Measurements from ENCODE around the gene PTCRA.
"Not testable (repeated sequence)": the region's sequence is repeated elsewhere in the genome, so short reads cannot be mapped to it uniquely, and the experiment has no call there.

PTCRA gene, protein sequence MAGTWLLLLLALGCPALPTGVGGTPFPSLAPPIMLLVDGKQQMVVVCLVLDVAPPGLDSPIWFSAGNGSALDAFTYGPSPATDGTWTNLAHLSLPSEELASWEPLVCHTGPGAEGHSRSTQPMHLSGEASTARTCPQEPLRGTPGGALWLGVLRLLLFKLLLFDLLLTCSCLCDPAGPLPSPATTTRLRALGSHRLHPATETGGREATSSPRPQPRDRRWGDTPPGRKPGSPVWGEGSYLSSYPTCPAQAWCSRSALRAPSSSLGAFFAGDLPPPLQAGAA

DNA sequence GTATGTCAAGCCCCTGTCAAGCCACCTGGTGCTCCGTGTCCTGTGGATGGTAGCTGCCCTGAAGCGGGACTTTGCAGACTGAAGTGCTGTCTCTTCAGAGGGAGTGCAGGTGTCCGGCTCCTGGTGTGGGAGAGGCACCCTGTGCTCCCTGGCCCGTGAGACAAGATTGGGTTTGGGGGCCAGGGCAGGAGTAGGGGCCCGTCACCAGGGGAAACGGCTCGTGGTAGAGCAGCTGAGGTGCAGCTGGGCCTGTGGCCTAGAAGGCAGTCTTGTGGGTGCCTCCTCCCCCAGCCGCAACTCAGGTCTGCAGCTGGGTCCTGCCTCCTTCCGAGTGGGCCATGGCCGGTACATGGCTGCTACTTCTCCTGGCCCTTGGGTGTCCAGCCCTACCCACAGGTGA, at the start of gene PTCRA:
Gene PTCRA (plus strand): TSS at position 322 of the 400 bp plus-strand sequence. CDS start 17 bp downstream, at position 339.
- no peak for DNase-seq

DNA sequence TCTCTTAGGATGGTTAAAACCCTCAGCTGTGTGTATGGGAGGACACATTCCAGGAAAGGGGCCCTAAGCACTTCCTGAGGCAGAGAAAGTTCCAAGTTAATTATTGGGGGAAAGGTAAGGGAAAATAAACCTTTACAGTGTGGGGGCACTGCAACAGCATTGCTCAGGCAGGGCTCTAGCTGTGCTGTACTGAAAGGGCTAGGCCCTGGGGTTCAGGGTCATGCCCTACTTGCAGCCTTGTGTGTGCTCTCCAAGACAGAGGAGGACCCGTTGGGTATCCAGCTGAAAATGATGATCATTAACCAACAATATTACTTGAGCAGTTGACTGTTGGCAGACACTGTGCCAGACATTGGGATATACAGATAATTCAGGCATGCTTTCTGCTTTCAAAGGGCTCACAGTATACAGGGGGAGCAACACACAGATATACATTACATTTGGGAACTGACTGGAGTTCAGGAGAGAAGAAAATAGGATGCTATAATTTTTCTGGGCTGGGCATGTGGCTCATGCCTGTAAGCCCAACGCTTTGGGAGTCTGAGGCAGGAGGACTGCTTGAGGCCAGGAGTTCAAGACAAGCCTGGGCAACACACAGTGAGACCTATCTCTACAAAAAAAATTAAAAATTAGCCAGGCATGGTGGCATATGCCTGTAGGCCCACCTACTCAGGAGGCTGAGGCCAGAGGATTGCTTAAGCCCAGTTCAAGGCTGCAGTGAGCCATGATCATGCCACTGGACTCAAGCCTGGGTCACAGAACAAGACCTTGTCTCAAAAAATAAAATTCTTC, 45.5 kb upstream of the PTCRA start:
- DNase-seq = no peak

DNA sequence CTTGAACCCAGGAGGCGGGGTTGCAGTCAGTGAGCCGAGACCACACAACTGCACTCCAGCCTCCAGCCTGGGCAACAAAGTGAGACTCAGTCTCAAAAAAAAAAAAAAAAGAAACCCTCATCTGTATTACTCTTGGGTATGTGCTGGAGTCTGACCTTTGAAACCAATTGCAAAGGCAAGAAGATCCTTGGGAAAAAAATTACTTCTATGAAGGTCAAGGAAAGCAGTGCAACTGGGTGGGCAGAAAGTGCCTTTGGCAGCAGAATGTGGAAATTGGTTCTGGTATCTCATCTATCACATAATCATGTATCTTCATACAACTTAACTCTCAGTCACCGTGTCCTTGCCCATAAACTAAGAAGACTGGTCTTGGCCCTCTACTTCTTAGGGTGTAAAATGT, 44.1 kb upstream of the PTCRA start:
- no peak for DNase-seq

DNA sequence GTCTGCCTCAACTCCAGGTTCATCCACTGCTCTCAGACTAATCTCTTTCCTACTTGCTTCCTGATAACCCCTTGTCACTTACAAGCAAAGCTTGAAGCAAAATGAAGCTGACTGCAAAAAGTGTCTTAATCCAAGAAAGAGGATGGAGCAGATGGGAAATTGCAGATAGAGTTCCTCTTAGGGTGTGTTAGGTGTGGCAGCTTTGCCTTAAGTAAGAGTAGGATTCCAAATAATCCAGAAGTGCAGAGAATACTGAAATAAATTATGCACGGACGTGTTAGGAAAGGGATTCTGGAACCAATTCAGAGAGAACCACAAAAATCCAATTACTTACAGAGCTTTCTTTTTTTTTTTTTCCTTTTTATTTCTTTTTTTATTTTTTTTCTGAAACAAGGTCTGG, 42.5 kb upstream of the PTCRA start:
- DNase-seq = no peak

DNA sequence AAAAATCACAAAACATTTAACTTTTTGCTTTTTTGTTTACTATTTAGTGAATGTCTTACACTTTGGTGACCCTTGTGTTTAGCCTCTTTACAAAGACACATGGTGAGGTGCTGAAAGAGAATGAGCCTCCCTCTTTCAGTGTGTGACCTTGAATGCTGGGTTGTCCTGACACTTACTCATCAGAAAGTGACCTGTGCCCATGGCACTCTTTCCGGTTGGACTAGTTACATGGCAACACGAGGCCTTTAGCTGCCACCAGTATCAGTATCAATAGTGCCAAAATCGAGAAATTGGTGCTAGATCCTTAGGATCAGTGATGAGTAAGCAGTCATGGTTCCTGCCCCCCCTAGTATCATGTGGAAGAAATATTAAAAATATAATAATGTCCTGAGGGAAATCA, 38.2 kb upstream of the PTCRA start:
- DNase-seq = no peak

DNA sequence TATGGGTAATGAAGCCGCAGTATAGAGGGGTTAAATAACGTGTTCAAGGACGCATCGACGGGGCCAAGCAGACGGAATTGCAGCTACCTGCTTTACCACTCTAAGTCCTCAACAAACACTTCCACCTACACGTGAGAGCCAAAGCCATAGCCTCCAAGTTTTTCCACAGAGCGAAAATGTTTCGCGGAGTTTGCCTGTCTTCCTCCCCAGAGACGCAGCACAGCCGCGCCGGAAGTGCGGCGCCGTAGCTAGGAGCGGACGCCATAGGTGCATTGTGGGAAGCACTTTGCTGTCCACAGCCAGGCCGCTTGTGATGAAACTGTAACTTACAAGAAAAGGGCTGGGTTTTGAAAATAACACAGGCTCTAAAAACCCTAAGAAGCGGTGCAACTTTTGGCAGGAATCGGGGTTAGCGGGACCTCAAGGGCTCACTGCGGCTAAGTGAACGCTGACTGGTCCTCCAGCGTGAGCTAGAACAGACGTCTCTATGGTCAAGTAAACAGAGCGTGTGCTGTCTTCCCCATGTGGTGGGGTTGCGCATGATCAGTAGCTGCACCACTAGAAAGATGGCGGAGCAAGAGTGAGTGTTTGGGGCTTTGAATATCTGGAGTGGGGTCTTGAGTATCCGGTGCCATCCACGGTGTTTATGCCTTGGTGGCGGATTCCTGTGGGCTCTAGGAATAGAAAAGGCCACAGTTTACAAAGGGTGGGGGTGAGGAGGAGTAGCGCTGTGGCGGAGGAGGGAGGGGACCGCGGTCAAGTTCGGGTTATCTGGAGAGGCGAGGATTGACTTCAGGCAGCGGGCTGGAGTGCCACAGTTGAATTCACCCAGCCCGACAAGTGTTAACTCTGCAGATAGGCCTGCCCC, 36.2 kb upstream of the PTCRA start, which contains the start of gene RPL7L1:
Gene RPL7L1 (plus strand): TSS at position 245 of the 868 bp plus-strand sequence. CDS start 295 bp downstream, at position 540.
- DNase-seq = peak; percentile 97

DNA sequence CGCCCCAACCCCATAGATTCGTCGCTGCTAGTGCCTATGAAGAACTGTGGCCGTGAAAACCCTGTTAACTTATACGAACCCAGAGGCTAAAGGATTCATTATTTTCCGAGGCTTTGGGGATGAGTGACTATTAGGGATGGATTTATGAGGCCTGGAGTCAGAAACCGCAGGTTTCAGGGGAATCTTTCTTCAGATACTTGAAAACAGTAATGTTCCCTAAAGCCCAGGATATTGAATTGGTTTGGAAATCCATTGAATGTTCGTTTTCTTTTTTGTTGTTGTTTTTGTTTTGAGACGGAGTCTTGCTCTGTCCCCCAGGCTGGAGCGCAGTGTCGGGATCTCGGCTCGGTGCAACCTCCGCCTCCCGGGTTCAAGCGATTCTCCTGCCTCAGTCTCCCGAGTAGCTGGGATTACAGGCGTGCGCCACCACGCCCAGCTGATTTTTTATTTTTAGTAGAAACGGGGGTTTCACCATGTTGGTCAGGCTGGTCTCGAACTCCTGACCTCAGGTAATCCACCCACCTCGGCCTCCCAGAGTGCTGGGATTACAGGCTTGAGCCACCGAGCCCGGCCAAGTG, 35.5 kb upstream of the PTCRA start:
- not testable (repeated sequence) for DNase-seq

DNA sequence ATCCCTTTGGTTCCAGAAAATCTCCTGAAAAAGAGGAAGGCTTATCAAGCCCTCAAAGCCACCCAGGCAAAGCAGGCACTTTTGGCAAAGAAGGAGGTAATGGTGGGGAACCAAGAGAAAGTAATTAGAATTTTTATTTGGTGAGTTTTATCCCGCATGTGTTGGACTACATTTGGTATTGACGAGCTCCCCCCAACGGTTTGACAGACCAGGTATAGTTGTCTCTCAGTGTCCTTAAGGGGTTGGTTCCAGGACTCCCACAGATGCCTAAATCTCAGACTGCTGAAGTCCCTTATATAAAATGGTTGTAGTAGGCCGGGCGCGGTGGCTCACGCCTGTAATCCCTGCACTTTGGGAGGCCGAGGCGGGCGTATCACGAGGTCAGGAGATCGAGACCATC, 35.0 kb upstream of the PTCRA start:
- DNase-seq = not testable (repeated sequence)

DNA sequence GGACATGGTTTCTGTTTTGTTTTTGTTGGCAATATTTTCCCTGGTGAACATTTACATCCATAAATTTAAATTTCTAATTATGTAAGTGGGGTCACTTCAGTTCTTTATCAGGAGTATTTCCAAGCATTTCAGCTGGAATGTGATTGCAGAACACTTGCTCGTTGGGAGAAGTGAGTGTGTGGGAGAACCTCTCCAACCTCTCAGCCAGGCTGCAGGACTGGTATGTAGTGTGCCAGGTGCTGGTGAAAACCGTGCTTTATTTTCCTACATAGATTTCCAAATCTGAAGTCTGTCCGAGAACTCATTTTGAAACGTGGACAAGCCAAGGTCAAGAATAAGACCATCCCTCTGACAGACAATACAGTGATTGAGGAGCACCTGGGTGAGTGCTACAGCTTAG, 30.2 kb upstream of the PTCRA start:
- no peak for DNase-seq

DNA sequence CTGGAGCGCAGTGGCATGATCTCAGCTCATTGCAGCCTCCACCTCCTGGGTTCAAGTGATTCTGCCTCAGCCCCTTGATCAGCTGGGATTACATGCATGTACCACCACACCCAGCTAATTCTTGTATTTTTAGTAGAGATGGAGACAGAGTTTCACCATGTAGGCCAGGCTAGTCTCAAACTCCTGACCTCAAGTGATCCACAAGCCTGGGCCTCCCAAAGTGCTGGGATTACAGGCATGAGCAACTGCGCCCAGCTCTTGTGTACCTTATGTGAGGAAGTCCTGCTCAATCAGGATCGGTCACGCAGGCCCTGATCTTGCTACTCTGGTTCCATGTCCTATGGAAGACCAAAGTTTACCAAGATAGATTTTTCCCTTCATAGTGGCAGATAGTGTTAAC, 27.7 kb upstream of the PTCRA start:
- DNase-seq = not testable (repeated sequence)

DNA sequence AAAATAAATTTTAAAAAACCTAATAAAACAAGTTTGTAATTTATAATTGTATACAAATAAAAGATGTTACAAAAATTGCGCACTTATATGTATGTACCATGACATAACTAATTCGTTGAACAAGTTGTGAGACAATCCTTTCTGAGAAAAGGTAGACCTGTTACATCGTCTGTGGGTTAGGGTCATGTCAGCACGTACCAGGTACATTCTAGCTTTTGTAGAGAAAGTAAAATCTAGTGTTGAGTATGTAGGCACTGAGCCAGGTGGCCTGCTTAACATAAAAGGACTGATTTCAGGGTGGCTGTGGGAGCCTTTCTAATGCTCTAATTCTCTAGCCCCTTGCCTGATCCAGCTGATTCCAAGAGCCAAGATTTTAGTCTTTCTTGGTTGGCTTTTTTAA, 26.0 kb upstream of the PTCRA start:
- DNase-seq = no peak

DNA sequence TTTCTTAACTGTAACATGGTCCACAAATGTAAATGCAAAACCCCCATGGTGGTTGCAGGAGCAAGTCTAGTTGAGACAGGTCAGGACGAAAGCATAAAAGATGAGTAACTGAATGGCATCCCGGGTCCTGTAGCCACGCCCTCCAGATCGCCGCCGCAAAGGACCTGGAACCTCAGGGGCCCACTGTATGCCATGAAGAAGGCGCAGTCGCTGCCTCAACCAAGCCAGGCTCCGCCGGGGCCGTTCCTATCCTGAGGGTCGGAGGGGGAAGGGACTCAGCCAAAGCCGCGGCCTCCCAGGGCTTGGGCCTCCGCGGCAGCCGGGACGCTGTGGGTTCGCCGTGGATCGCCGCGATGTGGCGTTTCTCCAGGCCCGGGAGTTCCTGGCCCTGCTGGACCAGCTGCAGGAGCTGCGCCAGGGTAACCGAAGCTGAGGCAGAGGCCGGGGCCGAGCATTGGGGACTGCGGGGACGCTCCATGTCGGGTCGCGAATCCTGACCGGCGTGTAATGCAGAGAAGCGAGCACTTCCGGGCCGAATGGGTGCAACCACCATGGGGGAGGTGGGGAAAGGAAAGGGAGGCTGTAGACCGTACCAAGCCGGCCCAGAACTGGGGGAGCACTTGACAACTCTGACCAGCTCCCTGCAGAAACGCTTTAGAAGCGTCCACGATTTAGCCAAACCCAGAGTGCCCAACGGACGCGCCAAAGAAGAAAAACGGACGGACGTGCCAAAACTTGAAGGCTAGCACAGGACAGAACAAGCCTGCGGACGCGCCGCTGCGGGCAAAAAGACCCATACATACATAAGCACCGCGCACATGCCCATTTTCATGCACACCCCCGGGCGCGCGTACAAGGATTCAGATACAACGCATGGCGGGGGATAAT, 25.3 kb upstream of the PTCRA start:
- DNase-seq = peak; percentile 72

DNA sequence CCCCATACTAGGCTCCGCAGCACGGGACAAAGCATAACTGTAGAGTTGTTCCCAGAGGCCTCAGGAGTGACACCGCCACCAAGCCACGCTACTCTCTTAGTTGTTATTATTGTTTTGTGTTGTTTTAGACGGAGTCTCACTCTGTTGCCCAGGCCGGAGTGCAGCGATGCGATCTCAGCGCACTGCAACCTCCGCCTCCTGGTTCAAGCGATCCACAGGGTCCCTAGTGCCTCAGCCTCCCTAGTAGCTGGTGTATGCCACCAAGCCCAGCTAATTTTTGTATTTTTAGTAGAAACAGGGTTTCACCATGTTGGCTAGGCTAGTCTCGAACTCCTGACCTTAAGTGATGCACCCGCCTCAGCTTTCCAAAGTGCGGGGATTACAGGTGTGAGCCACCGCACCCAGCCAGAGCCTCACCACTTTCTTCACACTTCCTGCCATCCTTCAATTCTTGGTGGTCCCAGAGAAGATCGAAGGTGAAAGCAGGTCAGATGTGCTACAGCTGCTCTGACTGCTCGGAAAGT, 24.6 kb upstream of the PTCRA start:
- DNase-seq = no peak

DNA sequence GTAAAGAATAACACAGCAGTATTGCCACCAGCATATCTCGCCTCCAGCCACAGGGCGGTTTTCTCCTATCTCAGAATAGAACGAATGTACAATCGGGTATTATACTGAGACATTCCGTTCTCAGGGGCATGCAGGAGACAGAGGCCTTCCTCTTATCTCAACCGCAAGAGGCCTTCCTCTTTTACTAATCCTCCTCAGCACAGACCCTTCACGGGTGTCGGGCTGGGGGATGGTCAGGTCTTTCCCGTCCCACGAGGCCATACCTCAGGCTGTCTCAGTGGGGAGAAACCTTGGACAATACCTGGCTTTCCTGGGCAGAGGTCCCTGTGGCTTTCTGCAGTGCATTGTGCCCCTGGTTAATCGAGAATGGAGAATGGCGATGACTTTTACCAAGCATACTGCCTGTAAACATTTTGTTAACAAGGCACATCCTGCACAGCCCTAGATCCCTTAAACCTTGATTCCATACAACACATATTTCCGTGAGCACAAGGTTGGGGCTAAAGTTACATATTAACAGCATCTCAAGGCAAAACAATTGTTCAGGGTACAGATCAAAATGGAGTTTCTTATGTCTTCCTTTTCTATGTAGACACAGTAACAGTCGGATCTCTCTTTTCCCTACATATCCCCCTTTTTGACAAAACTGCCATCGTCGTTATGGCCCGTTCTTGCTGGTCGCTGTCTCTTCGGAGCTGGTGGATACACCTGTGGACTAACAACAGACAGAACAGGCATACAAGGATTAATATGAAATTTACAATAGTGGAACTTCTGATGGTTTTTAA, 21.6 kb upstream of the PTCRA start:
- DNase-seq = not testable (repeated sequence)

DNA sequence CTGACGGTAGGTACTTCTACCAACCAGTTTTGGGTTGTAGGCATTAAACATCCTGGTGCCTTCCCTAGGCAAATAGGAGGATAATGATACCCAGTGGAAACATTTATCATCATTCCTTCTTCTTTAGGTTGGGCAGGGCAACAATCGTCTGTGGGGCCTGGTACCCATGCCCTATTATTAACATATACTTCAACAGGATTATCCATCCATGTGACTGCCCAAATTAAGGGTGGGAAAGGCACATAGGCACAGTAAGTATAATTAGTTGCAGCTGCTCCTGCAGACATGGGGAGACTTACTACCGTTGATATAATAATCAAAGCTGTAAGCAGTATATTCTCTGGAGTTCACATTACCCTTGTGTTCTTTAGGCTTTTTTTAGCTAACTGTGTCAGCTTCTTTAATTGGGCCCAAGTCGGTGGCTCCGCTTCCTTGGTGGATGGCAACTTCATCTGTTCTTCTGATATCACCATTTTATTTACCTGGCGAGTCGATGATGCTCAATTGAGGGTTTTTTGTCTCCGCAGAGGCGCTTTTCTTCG, 19.6 kb upstream of the PTCRA start:
- peak; percentile 91 for DNase-seq

DNA sequence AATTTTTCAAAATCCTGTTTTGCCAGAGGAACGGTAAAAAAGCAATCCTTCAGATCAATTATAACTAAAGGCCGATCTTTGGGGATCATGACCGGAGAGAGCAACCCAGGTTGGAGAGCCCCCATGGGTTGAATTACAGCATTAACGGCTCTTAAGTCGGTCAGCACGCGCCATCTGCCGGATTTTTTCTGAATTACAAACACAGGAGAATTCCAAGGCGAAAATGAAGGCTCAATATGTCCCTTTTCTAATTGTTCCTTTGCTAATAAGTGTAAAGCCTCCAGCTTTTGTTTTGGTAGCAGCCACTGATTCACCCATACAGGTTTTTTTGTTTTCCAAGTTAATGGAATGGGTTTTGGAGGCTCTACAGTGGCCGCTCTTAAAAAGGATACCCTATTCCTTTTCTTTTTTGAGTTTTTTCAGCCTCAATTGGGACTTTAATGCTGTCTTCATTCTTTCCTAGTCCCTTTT, 16.9 kb upstream of the PTCRA start:
- peak; percentile 57 for DNase-seq

DNA sequence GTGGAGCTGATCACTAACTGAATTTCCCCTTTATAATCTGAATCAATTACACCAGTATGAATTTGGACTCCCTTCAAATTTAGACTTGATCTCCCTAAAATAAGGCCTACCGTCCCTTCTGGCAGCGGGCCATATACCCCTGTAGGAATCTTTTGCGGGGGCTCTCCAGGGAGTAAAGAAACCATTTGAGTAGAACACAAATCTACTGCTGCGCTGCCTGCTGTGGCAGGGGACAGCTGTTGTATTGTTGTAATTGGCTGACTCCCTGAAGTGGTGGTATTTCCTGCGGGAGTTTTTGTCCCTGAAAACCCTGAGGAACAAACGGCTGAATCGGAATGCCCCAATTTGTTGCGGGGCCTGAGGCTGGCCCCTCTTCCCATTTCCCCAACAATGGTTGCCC, 16.0 kb upstream of the PTCRA start:
- DNase-seq = no peak

DNA sequence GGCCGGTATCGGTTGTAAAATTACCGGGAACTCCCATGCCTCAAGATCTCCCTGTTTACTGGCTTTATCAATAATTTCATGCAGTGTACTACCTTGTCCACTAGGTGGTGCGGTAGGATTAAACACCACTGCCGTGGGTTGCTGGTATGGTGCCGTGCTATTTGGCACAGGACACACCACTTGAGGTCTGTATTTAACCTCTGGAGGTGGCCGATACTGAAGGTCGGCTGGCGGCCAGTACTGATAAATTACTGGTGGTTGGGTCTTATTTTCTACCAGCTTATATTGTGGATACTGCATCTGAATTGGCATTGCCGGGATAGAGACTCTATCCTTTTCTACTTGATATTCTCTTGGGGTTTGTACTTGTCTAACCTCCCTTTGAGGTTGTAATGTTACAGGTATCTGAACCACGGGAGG, 14.3 kb upstream of the PTCRA start:
- peak; percentile 86 for DNase-seq

DNA sequence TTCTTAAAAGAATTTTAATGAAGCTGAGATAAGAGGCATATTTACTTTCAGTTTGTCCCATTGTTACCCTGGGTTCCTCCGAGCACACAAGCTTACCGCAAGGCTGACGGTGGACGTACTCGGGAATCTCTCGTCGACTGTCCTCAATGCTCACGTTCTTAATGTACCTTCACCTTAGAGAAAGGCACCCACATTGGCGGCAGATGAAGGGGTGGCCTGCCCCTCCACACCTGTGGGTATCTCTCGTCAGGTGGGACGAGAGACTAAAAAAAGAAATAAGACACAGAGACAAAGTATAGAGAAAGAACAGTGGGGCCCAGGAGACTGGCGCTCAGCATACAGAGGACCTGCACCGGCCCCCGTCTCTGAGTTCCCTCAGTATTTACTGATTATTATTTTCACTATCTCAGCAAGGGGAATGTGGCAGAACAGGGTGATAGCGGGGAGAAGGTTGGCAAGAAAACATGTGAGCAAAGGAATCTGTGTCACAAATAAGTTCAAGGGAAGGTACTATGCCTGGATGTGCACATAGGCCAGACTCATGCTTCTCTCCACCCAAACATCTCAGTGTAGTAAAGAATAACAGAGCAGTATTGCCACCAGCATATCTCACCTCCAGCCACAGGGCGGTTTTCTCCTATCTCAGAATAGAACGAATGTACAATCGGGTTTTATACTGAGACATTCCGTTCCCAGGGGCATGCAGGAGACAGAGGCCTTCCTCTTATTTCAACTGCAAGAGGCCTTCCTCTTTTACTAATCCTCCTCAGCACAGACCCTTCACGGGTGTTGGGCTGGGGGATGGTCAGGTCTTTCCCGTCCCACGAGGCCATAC, 13.2 kb upstream of the PTCRA start:
- not testable (repeated sequence) for DNase-seq

Data from NCI-H2227 treated with DMSO at 0.1 percent for 48 hours (cell line).